H1 (cell line): ENCODE data around the gene SCAMP2. TPM values are rescaled to one million over a fixed set of nuclear protein-coding genes. Genes with fewer than 3 reads are reported as not detected.

Experiments used
- CTCF ChIA-PET: fragments of 300-600 bp; sonication (Branson Sonifier 250); formaldehyde crosslinking; loops from one replicate; lab custom pipeline; 2021; ENCODE audit not compliant: partially characterized antibody; lab: Charles Lee
- POLR2A ChIA-PET: fragments of 300-600 bp; sonication (Branson Sonifier 250); formaldehyde crosslinking; loops from one replicate; lab custom pipeline; 2021; ENCODE audit warnings: inconsistent platforms; ENCODE audit not compliant: partially characterized antibody; lab: Charles Lee
- DNase-seq, 2 experiments: peaks; one replicate each; pipeline versions ENCODE4 v3.0.0 to v3.0.0-alpha.2; 2010 to 2022; ENCODE audit warnings: low spot score in 2 of 2, low read depth in 1 of 2, mixed read lengths in 1 of 2
- FAIRE-seq: peaks from 2 replicates; lab custom pipeline; 2011; peaks lifted over from hg19 to GRCh38; lab: Jason Lieb, UNC
- H2AFZ ChIP-seq: 2 replicates; pipeline ENCODE4 v1.8.1; 2012; ENCODE audit warnings: low read length, inconsistent platforms
- H2AK5ac ChIP-seq: 2 replicates; pipeline ENCODE4 v1.6.1; 2013; ENCODE audit warnings: low read depth, low read length
- H2BK120ac ChIP-seq: replicated peaks from 2 replicates; pipeline ENCODE3; 2013; ENCODE audit warnings: low read depth, low read length, inconsistent platforms
- H2BK12ac ChIP-seq: 2 replicates; pipeline ENCODE4 v1.6.1; 2013; ENCODE audit warnings: low read depth, low read length
- H2BK15ac ChIP-seq: 2 replicates; pipeline ENCODE4 v1.6.1; 2013; ENCODE audit warnings: low read length
- H2BK20ac ChIP-seq: 2 replicates; pipeline ENCODE4 v1.6.1; 2013; ENCODE audit warnings: low read length
- H2BK5ac ChIP-seq: 2 replicates; pipeline ENCODE4 v1.6.1; 2013; ENCODE audit warnings: low read depth, low read length
- H3K14ac ChIP-seq: 2 replicates; pipeline ENCODE4 v1.6.1; 2013; ENCODE audit warnings: inconsistent platforms; ENCODE audit not compliant: insufficient read length
- H3K18ac ChIP-seq: 2 replicates; pipeline ENCODE4 v1.6.1; 2013; ENCODE audit warnings: low read length; ENCODE audit errors: extremely low read depth
- H3K23ac ChIP-seq: 2 replicates; pipeline ENCODE4 v1.6.1; 2013; ENCODE audit warnings: inconsistent platforms; ENCODE audit not compliant: insufficient read length
- H3K23me2 ChIP-seq: 2 replicates; pipeline ENCODE4 v1.6.1; 2013; ENCODE audit warnings: low read depth, low read length
- H3K27ac ChIP-seq: 2 replicates; pipeline ENCODE4 v1.6.1; 2011; ENCODE audit warnings: low read depth, low read length, inconsistent platforms
- H3K27me3 ChIP-seq, 4 experiments: replicated peaks in 1 of 4; 1 replicate in 1 of 4; 2 replicates in 3 of 4; pipeline versions ENCODE4 v1.6.1 to v1.8.1; 2011 to 2013; ENCODE audit warnings: low read length in 3 of 4, mild to moderate bottlenecking in 3 of 4, inconsistent platforms in 2 of 4, mixed read lengths in 2 of 4, moderate library complexity in 1 of 4; ENCODE audit not compliant: control insufficient read depth in 3 of 4, insufficient read depth in 3 of 4; ENCODE audit errors: extremely low read depth in 1 of 4
- H3K36me3 ChIP-seq, 4 experiments: 2 replicates each; pipeline versions ENCODE4 v1.6.1 to v1.8.1; 2011 to 2013; ENCODE audit warnings: mild to moderate bottlenecking in 4 of 4, low read length in 3 of 4, moderate library complexity in 2 of 4, control low read depth in 1 of 4, inconsistent platforms in 1 of 4; ENCODE audit not compliant: insufficient read depth in 4 of 4, control insufficient read depth in 2 of 4
- H3K4ac ChIP-seq: replicated peaks from 2 replicates; pipeline ENCODE3; 2013; ENCODE audit warnings: low read length, low read depth, mixed read lengths, inconsistent platforms; ENCODE audit not compliant: insufficient read length
- H3K4me1 ChIP-seq, 4 experiments: replicated peaks in 1 of 4; 1 replicate in 1 of 4; 2 replicates in 3 of 4; pipeline versions ENCODE4 v1.6.1 to v1.8.1; 2011 to 2013; ENCODE audit warnings: low read length in 3 of 4, inconsistent platforms in 2 of 4, mixed read lengths in 1 of 4; ENCODE audit not compliant: insufficient read depth in 4 of 4, control insufficient read depth in 3 of 4
- H3K4me2 ChIP-seq, 2 experiments: 2 replicates each; pipeline versions ENCODE4 v1.6.1 to v1.8.1; 2011 to 2013; ENCODE audit warnings: low read depth in 2 of 2, low read length in 2 of 2, control low read depth in 1 of 2, inconsistent platforms in 1 of 2, mild to moderate bottlenecking in 1 of 2; ENCODE audit not compliant: insufficient read depth in 1 of 2
- H3K4me3 ChIP-seq, 4 experiments: fragments of 200-600, 300-600 bp in 1 of 4; sonication (generic), shearing (Covaris generic), sonication (Bioruptor Twin) in 1 of 4; 2 replicates each; pipeline versions ENCODE4 v1.5.1 to v1.8.1; 2011 to 2016; ENCODE audit warnings: low read length in 4 of 4, low read depth in 3 of 4, control low read depth in 2 of 4, inconsistent platforms in 2 of 4, mild to moderate bottlenecking in 2 of 4, mixed read lengths in 1 of 4, moderate library complexity in 1 of 4; ENCODE audit not compliant: insufficient read depth in 2 of 4; ENCODE audit errors: extremely low read depth in 1 of 4
- H3K56ac ChIP-seq: replicated peaks from 2 replicates; pipeline ENCODE3; 2013; ENCODE audit warnings: low read depth, mild to moderate bottlenecking, mixed read lengths, low read length, inconsistent platforms; ENCODE audit not compliant: insufficient read length
- H3K79me1 ChIP-seq: 2 replicates; pipeline ENCODE4 v1.6.1; 2013; ENCODE audit warnings: low read depth, low read length, control low read depth
- H3K79me2 ChIP-seq, 2 experiments: 2 replicates each; pipeline versions ENCODE4 v1.6.1 to v1.8.1; 2012 to 2013; ENCODE audit warnings: low read length in 2 of 2, mild to moderate bottlenecking in 2 of 2, inconsistent platforms in 1 of 2; ENCODE audit not compliant: insufficient read depth in 2 of 2, control insufficient read depth in 1 of 2
- H3K9ac ChIP-seq, 4 experiments: replicated peaks in 1 of 4; 1 replicate in 1 of 4; 2 replicates in 3 of 4; pipeline versions ENCODE4 v1.6.1 to v1.8.1; 2011 to 2013; ENCODE audit warnings: low read depth in 3 of 4, low read length in 3 of 4, control low read depth in 2 of 4, mild to moderate bottlenecking in 2 of 4, moderate library complexity in 2 of 4, inconsistent platforms in 1 of 4; ENCODE audit errors: extremely low read depth in 1 of 4
- H3K9me3 ChIP-seq, 2 experiments: 2 replicates each; pipeline versions ENCODE4 v1.6.1 to v1.8.1; 2012 to 2013; ENCODE audit warnings: mild to moderate bottlenecking in 2 of 2, moderate library complexity in 2 of 2, control low read depth in 1 of 2, inconsistent platforms in 1 of 2, low read depth in 1 of 2, low read length in 1 of 2, mixed read lengths in 1 of 2; ENCODE audit not compliant: insufficient read depth in 2 of 2
- H4K20me1 ChIP-seq, 2 experiments: replicated peaks in 1 of 2; 2 replicates each; pipeline versions ENCODE3 to v1.8.1; 2011 to 2013; ENCODE audit warnings: inconsistent platforms in 2 of 2, low read length in 2 of 2, mild to moderate bottlenecking in 1 of 2; ENCODE audit not compliant: insufficient read depth in 2 of 2, control insufficient read depth in 1 of 2
- H4K5ac ChIP-seq: 2 replicates; pipeline ENCODE4 v1.6.1; 2013; ENCODE audit warnings: low read length, low read depth, mixed read lengths, inconsistent platforms; ENCODE audit not compliant: insufficient read length
- H4K8ac ChIP-seq: 2 replicates; pipeline ENCODE4 v1.8.0; 2013; ENCODE audit warnings: mild to moderate bottlenecking, moderate library complexity, low read length, inconsistent platforms; ENCODE audit not compliant: insufficient read depth; ENCODE audit errors: extremely low read depth
- H4K91ac ChIP-seq: replicated peaks from 2 replicates; pipeline ENCODE3; 2013; ENCODE audit warnings: low read length, mixed read lengths, inconsistent platforms; ENCODE audit not compliant: insufficient read length
- JUND ChIP-seq: IDR thresholded peaks from 2 replicates; pipeline ENCODE4 v1.6.1; 2011; ENCODE audit warnings: mild to moderate bottlenecking, improper control_type of control experiment, low read length
- KDM4A ChIP-seq: IDR thresholded peaks from one replicate; pipeline ENCODE4 v1.7.1; 2012; ENCODE audit warnings: low read depth, mild to moderate bottlenecking, moderate library complexity, low read length, inconsistent platforms; ENCODE audit not compliant: severe bottlenecking
- NANOG ChIP-seq: IDR thresholded peaks from 2 replicates; pipeline ENCODE4 v1.6.1; 2011; ENCODE audit warnings: low read length, low read depth, mild to moderate bottlenecking, inconsistent platforms; ENCODE audit not compliant: insufficient read depth, poor library complexity, severe bottlenecking
- RAD21 ChIP-seq, 2 experiments: IDR thresholded peaks in 1 of 2; conservative IDR thresholded peaks in 1 of 2; 2 replicates each; pipeline ENCODE4 v1.6.1; 2011; ENCODE audit warnings: low read depth in 2 of 2, low read length in 2 of 2, improper control_type of control experiment in 1 of 2, inconsistent platforms in 1 of 2, mild to moderate bottlenecking in 1 of 2, moderate library complexity in 1 of 2
- SIN3A ChIP-seq, 2 experiments: IDR thresholded peaks in 1 of 2; conservative IDR thresholded peaks in 1 of 2; 2 replicates each; pipeline ENCODE4 v1.6.1; 2011 to 2012; ENCODE audit warnings: low read length in 2 of 2, improper control_type of control experiment in 1 of 2, low read depth in 1 of 2, mild to moderate bottlenecking in 1 of 2
- WGBS, 2 experiments: shearing (Covaris generic) in 1 of 2; methylation state at CpG; one replicate each; pipeline versions ENCODE4 v1.1.6 to v1.1.7; 2013 to 2015; ENCODE audit warnings: low lambda C conversion rate in 2 of 2, mixed read lengths in 2 of 2, inconsistent platforms in 1 of 2, low coverage in 1 of 2, missing lambda C conversion rate in 1 of 2; ENCODE audit not compliant: insufficient replicate concordance in 2 of 2, insufficient coverage in 1 of 2, insufficient read length in 1 of 2; ENCODE audit errors: extremely low coverage in 1 of 2, missing lambda C conversion rate in 1 of 2; 5-methylcytosine and 5-hydroxymethylcytosine counted together
- polyA plus RNA-seq, 7 experiments: library from polyadenylated mRNA; depleted of rRNA in 3 of 7; stranded (reverse) in 5 of 7; unstranded in 2 of 7; fragments of >200 nt in 5 of 7; fragments of 200-250 nt in 2 of 7; gene quantifications; 1 replicate in 5 of 7; 2 replicates in 1 of 7; 4 replicates in 1 of 7; pipeline versions ENCODE4 v1.2.1 to v1.2.3, GENCODE V29; 2011 to 2013; ENCODE audit warnings: missing spikeins in 2 of 7, mixed read lengths in 2 of 7
- total RNA-seq: library from RNA; stranded (reverse); fragmentation: NEBNext Ultra II Directional; extraction: Animal tissue kit (Norgen Biotek cat#: 25700); gene quantifications from 2 replicates; pipeline ENCODE4 v1.2.1, GENCODE V29; 2021

The SCAMP2 gene
- total and polyA plus RNA-seq, 2 of the 8 experiments (the other 6 are each of a cell fraction or from before 2014, with no cell fraction given) = 41.7 to 131 TPM

- no peaks in the 10 kb centered on the region for H4K20me1 ChIP-seq
- H3K9me3 ChIP-seq = no peaks in the 10 kb centered on the region
- POLR2A ChIA-PET = interaction anchor here (1.1 to 2.6 kb wide), 8 partner anchors 10 to 114 kb away, joined by 3 to 10 read pairs (median 4); partner anchors contain the start of gene ULK3
- H3K4ac ChIP-seq = no peak overlapping the region
- no peak overlapping the region for H3K27ac ChIP-seq
- no peak overlapping the region for H2BK12ac ChIP-seq
- H2AFZ ChIP-seq = no peak overlapping the region
- no peak overlapping the region for H3K23ac ChIP-seq
- H3K27me3 ChIP-seq = peaks cover 0 to 27% (median 16%) of the 10 kb centered on the region in 4 experiments; a peak in 6 of 7 replicates
- WGBS, 2 experiments = 82% methylated on average over 11 of the region's 11 CpGs; no CpG with 5 or more reads in 1 of the 2 experiments
- H2BK5ac ChIP-seq = no peak overlapping the region
- DNase-seq (no peak), FAIRE-seq (no peak)
- H3K56ac ChIP-seq = no peak overlapping the region
- 0 out of 2 replicates have a peak, but pooled peaks cover 2% of the 10 kb centered on the region for H3K23me2 ChIP-seq
- H3K4me2 ChIP-seq = no peak overlapping the region; a peak in 1 of 4 replicates
- H3K9ac ChIP-seq = no peak overlapping the region
- H3K79me2 ChIP-seq = no peaks in the 10 kb centered on the region
- no peak overlapping the region for H3K18ac ChIP-seq
- no peak overlapping the region for H2BK120ac ChIP-seq
- no peaks in the 10 kb centered on the region for H3K36me3 ChIP-seq
- no peak overlapping the region for H4K91ac ChIP-seq
- peaks cover 0 to 13% (median 6%) of the 10 kb centered on the region in 4 experiments; a peak in 6 of 7 replicates for H3K4me1 ChIP-seq
- peak overlapping the region; percentile 28; the same call in 1 of the 2 replicates for H4K8ac ChIP-seq
- H3K4me3 ChIP-seq = no peak overlapping the region; a peak in 1 of 8 replicates
- no peak overlapping the region for H3K14ac ChIP-seq
- no peak overlapping the region for H2BK20ac ChIP-seq
- H4K5ac ChIP-seq = no peak overlapping the region
- CTCF ChIA-PET = interaction anchor here (0.8 to 15.7 kb wide), 17 partner anchors 8 to 190 kb away, joined by 3 to 135 read pairs (median 5); partner anchors contain the start of gene LMAN1L
- no peak overlapping the region for H2AK5ac ChIP-seq
- no peak overlapping the region for H2BK15ac ChIP-seq
- TF ChIP-seq RAD21 (IDR thresholded peaks at IDR 0.05 in 1 of 2, conservative IDR thresholded peaks at IDR 0.05 in 1 of 2; ENCODE audit: low read depth in 2 of 2, low read length in 2 of 2) (peak in 1 of 2 experiments; percentile 14; a peak in 2 of 4 replicates), NANOG (no peak), JUND (no peak), SIN3A (conservative IDR thresholded peaks at IDR 0.05 in 1 of 2, IDR thresholded peaks at IDR 0.05 in 1 of 2; ENCODE audit: low read depth in 1 of 2, low read length in 2 of 2) (0 out of 4 replicates have a peak, but pooled peaks of 1 of the 2 experiments have one; percentile 42), KDM4A (no peak)
- no peaks in the 10 kb centered on the region for H3K79me1 ChIP-seq
These were observed 51.9 kb downstream of the SCAMP2 start for GRCh38 chr15:74821091-74821789.
